Left ventricle myocardium inferior (tissue), 1 donor: ENCODE measurements around the gene WDR59. TPM values are rescaled to one million over a fixed set of nuclear protein-coding genes. Genes with fewer than 3 reads are reported as not detected.
"Not testable (repeated sequence)": the region's sequence is repeated elsewhere in the genome, so short reads cannot be mapped to it uniquely, and the experiment has no call there.

Experiments
- DNase-seq: peaks from one replicate; pipeline ENCODE4 v3.0.0-alpha.2; 2020
- H3K27ac ChIP-seq: fragments of 200-600 bp; replicated peaks from 2 replicates; pipeline ENCODE4 v1.8.0; 2021
- H3K27me3 ChIP-seq: fragments of 200-600 bp; 2 replicates; pipeline ENCODE4 v1.8.0; 2021; ENCODE audit warnings: low read depth
- H3K36me3 ChIP-seq: fragments of 200-600 bp; 2 replicates; pipeline ENCODE4 v1.8.0; 2021
- H3K4me1 ChIP-seq: fragments of 200-600 bp; 2 replicates; pipeline ENCODE4 v1.8.0; 2021
- H3K4me3 ChIP-seq: fragments of 200-600 bp; 2 replicates; pipeline ENCODE4 v1.8.0; 2021; ENCODE audit warnings: mild to moderate bottlenecking, moderate library complexity
- H3K9me3 ChIP-seq: fragments of 200-600 bp; replicated peaks from 2 replicates; pipeline ENCODE4 v1.8.0; 2021
- intact Hi-C: fragments of 100-400 bp; cut with micrococcal nuclease; formaldehyde crosslinking; loops from one replicate; pipeline ENCODE4 v1.11.0; 2022
- total RNA-seq: library from RNA; stranded (reverse); fragmentation: NEBNext Ultra II Directional; extraction: Animal tissue kit (Norgen Biotek cat#: 25700); gene quantifications from one replicate; pipeline ENCODE4 v1.2.1, GENCODE V29; 2021
- TF ChIP-seq, protein P1 (sequence below): fragments of 200-600 bp; IDR thresholded peaks from 2 replicates; pipeline ENCODE4 v1.8.0; 2021; ENCODE audit warnings: antibody characterized with exemption, mild to moderate bottlenecking, borderline replicate concordance
- donor health status: DM: no; HTN: yes; CAD: no; lungs with severe emphysema.

WDR59 gene
- total RNA-seq, 1 donor from 2014 or later = 52.5 TPM

DNA sequence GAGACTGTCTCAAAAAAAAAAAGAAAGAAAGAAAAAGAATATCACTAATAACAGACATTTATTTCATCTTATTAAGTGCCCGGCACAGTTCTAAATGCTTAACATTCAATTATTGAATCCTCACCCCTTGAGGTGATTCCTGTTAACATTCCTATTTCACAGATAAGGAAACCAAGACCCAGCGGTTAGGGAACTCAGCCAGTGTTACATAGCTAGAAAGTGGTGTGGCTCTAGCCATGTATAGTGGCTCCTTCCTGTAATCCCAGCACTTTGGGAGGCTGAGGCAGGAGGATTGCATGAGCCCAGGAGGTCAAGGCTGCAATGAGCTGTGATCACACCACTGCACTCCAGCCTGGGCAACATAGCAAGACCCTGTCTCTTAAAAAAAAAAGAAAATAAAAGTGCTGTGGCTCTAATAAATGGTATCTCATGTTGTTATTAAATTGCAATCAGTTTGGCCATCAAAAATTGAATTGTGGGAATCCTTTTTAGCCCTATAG is 42.0 kb upstream of the WDR59 start:
- DNase-seq = no peak
- no peak overlapping the region for H3K4me3 ChIP-seq
- peaks cover 5% of the 10 kb centered on the region for H3K9me3 ChIP-seq
- intact Hi-C loops = no loop called here
- no peaks in the 10 kb centered on the region for H3K36me3 ChIP-seq
- H3K27ac ChIP-seq = peak overlapping the region; percentile 72
- TF ChIP-seq, protein P1, sequence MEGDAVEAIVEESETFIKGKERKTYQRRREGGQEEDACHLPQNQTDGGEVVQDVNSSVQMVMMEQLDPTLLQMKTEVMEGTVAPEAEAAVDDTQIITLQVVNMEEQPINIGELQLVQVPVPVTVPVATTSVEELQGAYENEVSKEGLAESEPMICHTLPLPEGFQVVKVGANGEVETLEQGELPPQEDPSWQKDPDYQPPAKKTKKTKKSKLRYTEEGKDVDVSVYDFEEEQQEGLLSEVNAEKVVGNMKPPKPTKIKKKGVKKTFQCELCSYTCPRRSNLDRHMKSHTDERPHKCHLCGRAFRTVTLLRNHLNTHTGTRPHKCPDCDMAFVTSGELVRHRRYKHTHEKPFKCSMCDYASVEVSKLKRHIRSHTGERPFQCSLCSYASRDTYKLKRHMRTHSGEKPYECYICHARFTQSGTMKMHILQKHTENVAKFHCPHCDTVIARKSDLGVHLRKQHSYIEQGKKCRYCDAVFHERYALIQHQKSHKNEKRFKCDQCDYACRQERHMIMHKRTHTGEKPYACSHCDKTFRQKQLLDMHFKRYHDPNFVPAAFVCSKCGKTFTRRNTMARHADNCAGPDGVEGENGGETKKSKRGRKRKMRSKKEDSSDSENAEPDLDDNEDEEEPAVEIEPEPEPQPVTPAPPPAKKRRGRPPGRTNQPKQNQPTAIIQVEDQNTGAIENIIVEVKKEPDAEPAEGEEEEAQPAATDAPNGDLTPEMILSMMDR = no peak
- no peaks in the 10 kb centered on the region for H3K27me3 ChIP-seq
- peaks cover 54% of the 10 kb centered on the region for H3K4me1 ChIP-seq

GRCh38 chr16:75026239-75026891 is 41.4 kb upstream of the WDR59 start:
- Histone ChIP-seq H3K4me1 (peaks cover 54% of the 10 kb centered on the region), H3K27ac (peak overlapping the region; percentile 72), H3K9me3 (peaks cover 10% of the 10 kb centered on the region)
- DNase-seq, H3K27me3 ChIP-seq, H3K36me3 ChIP-seq, H3K4me3 ChIP-seq, intact Hi-C loops: not testable (repeated sequence)

DNA sequence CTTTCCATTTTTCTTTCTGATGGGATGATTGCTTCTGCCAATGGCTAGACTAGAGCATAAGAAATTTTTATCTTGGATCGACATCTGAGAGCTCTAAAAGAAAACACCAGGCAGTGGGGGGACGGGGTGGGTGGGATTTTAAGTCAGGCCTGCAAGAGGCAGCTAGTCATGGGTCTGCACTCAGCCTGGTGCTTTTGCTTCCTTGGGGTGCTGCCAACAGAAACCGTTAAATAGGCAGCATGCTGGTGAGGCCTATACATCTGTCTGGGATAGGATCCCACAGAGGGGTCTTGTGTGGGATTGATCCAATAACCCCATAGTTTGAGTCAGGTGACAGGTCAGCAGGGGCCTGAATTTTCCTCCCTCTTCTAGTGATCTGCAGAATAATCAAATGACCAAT is 40.8 kb upstream of the WDR59 start:
- TF ChIP-seq, protein P1 = no peak
- Histone ChIP-seq H3K27me3 (no peaks in the 10 kb centered on the region), H3K4me1 (peaks cover 54% of the 10 kb centered on the region), H3K36me3 (peaks cover 7% of the 10 kb centered on the region), H3K4me3 (no peak overlapping the region), H3K9me3 (peaks cover 16% of the 10 kb centered on the region), H3K27ac (peak overlapping the region; percentile 72)
- intact Hi-C loops = no loop called here
- no peak for DNase-seq

DNA sequence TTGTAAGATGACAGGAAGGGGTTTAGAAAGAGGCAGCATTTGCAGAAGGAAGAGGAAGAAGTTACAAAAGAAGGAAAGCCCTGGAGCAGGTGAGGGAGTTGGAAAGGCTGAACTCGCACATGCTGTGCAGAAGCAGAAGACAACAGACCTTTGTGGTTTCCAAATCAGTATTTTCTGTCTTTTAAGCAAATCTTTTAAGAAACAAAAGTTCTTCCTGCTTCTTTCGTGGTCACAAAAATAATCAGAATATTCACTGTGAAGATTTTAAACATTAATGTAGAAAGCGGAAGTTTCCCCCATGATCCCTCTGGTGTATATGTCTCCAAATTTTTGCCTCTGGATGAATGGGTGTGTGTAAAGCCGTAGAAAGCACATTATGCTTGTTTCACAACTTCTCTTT is 39.7 kb upstream of the WDR59 start:
- DNase-seq = no peak
- Histone ChIP-seq H3K27ac (no peak overlapping the region), H3K27me3 (no peaks in the 10 kb centered on the region), H3K36me3 (peaks cover 7% of the 10 kb centered on the region), H3K4me1 (peaks cover 54% of the 10 kb centered on the region), H3K4me3 (no peak overlapping the region), H3K9me3 (peaks cover 13% of the 10 kb centered on the region)
- TF ChIP-seq, protein P1 = no peak
- intact Hi-C loops = no loop called here

GRCh38 chr16:75024182-75024581 is 39.3 kb upstream of the WDR59 start:
- no peak for DNase-seq
- TF ChIP-seq, protein P1 = no peak
- no peaks in the 10 kb centered on the region for H3K27me3 ChIP-seq
- H3K4me1 ChIP-seq = peaks cover 57% of the 10 kb centered on the region
- no peak overlapping the region for H3K4me3 ChIP-seq
- peaks cover 13% of the 10 kb centered on the region for H3K9me3 ChIP-seq
- intact Hi-C loops = no loop called here
- H3K36me3 ChIP-seq = peaks cover 7% of the 10 kb centered on the region
- H3K27ac ChIP-seq = no peak overlapping the region

GRCh38 chr16:75023009-75023408 is 38.1 kb upstream of the WDR59 start:
- Histone ChIP-seq H3K9me3 (peaks cover 13% of the 10 kb centered on the region), H3K27ac (no peak overlapping the region), H3K36me3 (peaks cover 7% of the 10 kb centered on the region), H3K4me1 (peaks cover 57% of the 10 kb centered on the region), H3K27me3 (no peaks in the 10 kb centered on the region), H3K4me3 (no peak overlapping the region)
- intact Hi-C loops = no loop called here
- no peak for DNase-seq
- TF ChIP-seq, protein P1 = no peak
